Putamen (tissue), 1 donor: ENCODE results near the gene NELL2.

Source experiments
- DNase-seq: peaks from one replicate; pipeline ENCODE4 v3.0.0-alpha.2; 2016; ENCODE audit warnings: low spot score

NELL2 gene

GRCh38 chr12:44537354-44537753, 338.8 kb downstream of the NELL2 start:
- DNase-seq: no peak

- no peak for DNase-seq
Measured at GRCh38 chr12:44532940-44533339, 343.2 kb downstream of the NELL2 start.

GRCh38 chr12:44531320-44531971, 344.7 kb downstream of the NELL2 start:
- DNase-seq: no peak

GRCh38 chr12:44526655-44527182, 349.4 kb downstream of the NELL2 start:
- DNase-seq: no peak

GRCh38 chr12:44525806-44526654, 350.1 kb downstream of the NELL2 start:
- DNase-seq: no peak

GRCh38 chr12:44523828-44524227, 352.3 kb downstream of the NELL2 start:
- no peak for DNase-seq

GRCh38 chr12:44521702-44522101, 354.4 kb downstream of the NELL2 start:
- DNase-seq: no peak

GRCh38 chr12:44519931-44520330, 356.2 kb downstream of the NELL2 start:
- DNase-seq: no peak

- DNase-seq: no peak
Measured at GRCh38 chr12:44511289-44511688, 364.8 kb downstream of the NELL2 start.

GRCh38 chr12:44510510-44510909, 365.6 kb downstream of the NELL2 start:
- DNase-seq: no peak

- DNase-seq: peak; percentile 18
Measured at GRCh38 chr12:44510076-44510475, 366.0 kb downstream of the NELL2 start.

- DNase-seq: no peak
Measured at GRCh38 chr12:44509471-44509870, 366.6 kb downstream of the NELL2 start.

GRCh38 chr12:44507461-44507860, 368.7 kb downstream of the NELL2 start:
- no peak for DNase-seq

GRCh38 chr12:44504799-44505198, 371.3 kb downstream of the NELL2 start:
- DNase-seq: no peak

- DNase-seq: no peak
Measured at GRCh38 chr12:44503329-44503728, 372.8 kb downstream of the NELL2 start.

- no peak for DNase-seq
Measured at GRCh38 chr12:44502681-44503080, 373.4 kb downstream of the NELL2 start.

GRCh38 chr12:44500423-44500822, 375.7 kb downstream of the NELL2 start:
- no peak for DNase-seq

GRCh38 chr12:44497044-44497443, 379.1 kb downstream of the NELL2 start:
- no peak for DNase-seq

GRCh38 chr12:44490181-44490580, 385.9 kb downstream of the NELL2 start:
- DNase-seq: no peak

- no peak for DNase-seq
Measured at GRCh38 chr12:44488180-44488579, 387.9 kb downstream of the NELL2 start.

- no peak for DNase-seq
Measured at GRCh38 chr12:44484862-44485261, 391.3 kb downstream of the NELL2 start.

GRCh38 chr12:44477331-44477980, 398.7 kb downstream of the NELL2 start:
- no peak for DNase-seq

- no peak for DNase-seq
Measured at GRCh38 chr12:44476683-44477082, 399.4 kb downstream of the NELL2 start.
